ENCODE measurements around the gene RXRA.

Gene RXRA

GRCh38 chr9:134420974-134421432, 94.7 kb downstream of the RXRA start:
- DNase-seq: no peak

- DNase-seq: no peak
Observed at GRCh38 chr9:134421888-134422287, 95.6 kb downstream of the RXRA start.

GRCh38 chr9:134422301-134423090, 96.2 kb downstream of the RXRA start:
- DNase-seq: no peak

- no peak for DNase-seq
Observed at GRCh38 chr9:134423166-134423565, 96.9 kb downstream of the RXRA start.

- no peak for DNase-seq
Observed at GRCh38 chr9:134423749-134424148, 97.5 kb downstream of the RXRA start.

- no peak for DNase-seq
Observed at GRCh38 chr9:134424818-134425217, 98.6 kb downstream of the RXRA start.

- no peak for DNase-seq
Observed at GRCh38 chr9:134425401-134425800, 99.1 kb downstream of the RXRA start.

- DNase-seq: no peak
Observed at GRCh38 chr9:134425812-134426211, 99.6 kb downstream of the RXRA start.

- DNase-seq: no peak
Observed at GRCh38 chr9:134426436-134426835, 100.2 kb downstream of the RXRA start.

GRCh38 chr9:134427153-134427782, 101.0 kb downstream of the RXRA start:
- no peak for DNase-seq

- no peak for DNase-seq
Observed at GRCh38 chr9:134428559-134428958, 102.3 kb downstream of the RXRA start.

- no peak for DNase-seq
Observed at GRCh38 chr9:134429007-134429406, 102.8 kb downstream of the RXRA start.

GRCh38 chr9:134429481-134429880, 103.2 kb downstream of the RXRA start:
- no peak for DNase-seq

- no peak for DNase-seq
Observed at GRCh38 chr9:134431095-134431494, 104.8 kb downstream of the RXRA start.

- DNase-seq: no peak
Observed at GRCh38 chr9:134431626-134432025, 105.4 kb downstream of the RXRA start.

GRCh38 chr9:134432471-134432870, 106.2 kb downstream of the RXRA start:
- DNase-seq: no peak

- no peak for DNase-seq
Observed at GRCh38 chr9:134433101-134433500, 106.8 kb downstream of the RXRA start.

- DNase-seq: no peak
Observed at GRCh38 chr9:134433909-134434882, 107.9 kb downstream of the RXRA start.

GRCh38 chr9:134434894-134435506, 108.7 kb downstream of the RXRA start:
- DNase-seq: peak; percentile 71

GRCh38 chr9:134435550-134436378, 109.5 kb downstream of the RXRA start:
- DNase-seq: no peak

- no peak for DNase-seq
Observed at GRCh38 chr9:134436379-134436762, 110.1 kb downstream of the RXRA start.

GRCh38 chr9:134436911-134437310, 110.7 kb downstream of the RXRA start:
- DNase-seq: no peak

Data from hematopoietic multipotent progenitor cell treated with erythropoietin and hydrocortisone succinate and interleukin-3 and kit ligand, for 6 days (in vitro differentiated cells).